IPS DF 6.9 (cell line): ENCODE results near the gene UQCC5.

ENCODE experiments used
- DNase-seq: peaks from one replicate; pipeline ENCODE4 v3.0.0-alpha.2; 2013; ENCODE audit warnings: low read depth, low spot score
- H3K27ac ChIP-seq: one replicate; pipeline ENCODE4 v1.5.1; 2013; ENCODE audit warnings: low read length, control low read depth
- H3K27me3 ChIP-seq: 2 replicates; pipeline ENCODE4 v1.6.1; 2013; ENCODE audit warnings: mild to moderate bottlenecking, low read length; ENCODE audit not compliant: control insufficient read depth, insufficient read depth
- H3K36me3 ChIP-seq: 2 replicates; pipeline ENCODE4 v1.6.1; 2013; ENCODE audit warnings: low read length; ENCODE audit not compliant: control insufficient read depth, insufficient read depth
- H3K4me1 ChIP-seq: 2 replicates; pipeline ENCODE4 v1.6.1; 2013; ENCODE audit warnings: low read length; ENCODE audit not compliant: control insufficient read depth, insufficient read depth
- H3K4me3 ChIP-seq: 2 replicates; pipeline ENCODE4 v1.5.1; 2013; ENCODE audit warnings: mild to moderate bottlenecking, low read length
- H3K9me3 ChIP-seq: 2 replicates; pipeline ENCODE4 v1.6.1; 2013; ENCODE audit warnings: low read length, inconsistent platforms; ENCODE audit not compliant: control insufficient read depth, insufficient read depth
- WGBS: extraction: QIAGEN DNeasy Blood & Tissue Kit; methylation state at CpG from one replicate; pipeline ENCODE4 v1.1.7; 2013; ENCODE audit warnings: mixed read lengths, missing lambda C conversion rate; ENCODE audit not compliant: insufficient read length, insufficient coverage; 5-methylcytosine and 5-hydroxymethylcytosine counted together

Gene UQCC5

GRCh38 chr3:52574056-52574965, 37.9 kb downstream of the UQCC5 start:
- Histone ChIP-seq H3K9me3 (no peaks in the 10 kb centered on the region), H3K27ac (no peak overlapping the region), H3K4me3 (no peak overlapping the region), H3K36me3 (no peaks in the 10 kb centered on the region), H3K27me3 (no peaks in the 10 kb centered on the region), H3K4me1 (no peaks in the 10 kb centered on the region)
- DNase-seq, result no peak
- no CpG with 5 or more reads among the region's 6 CpGs for WGBS
